SK-N-SH (cell line): ENCODE data around the gene PSMD9. TPM values are rescaled to one million over a fixed set of nuclear protein-coding genes. Genes with fewer than 3 reads are reported as not detected.

ENCODE experiments used
- CTCF ChIA-PET: fragments of 300-600, 350-600 bp; formaldehyde crosslinking; extraction: SDS; loops from one replicate; lab custom pipeline; 2021; lab: Yijun Ruan, JAX
- POLR2A ChIA-PET: fragments of 350-600 bp; sonication (Branson Sonifier 250); formaldehyde crosslinking; extraction: SDS; loops from one replicate; lab custom pipeline; 2020; ENCODE audit warnings: antibody characterized with exemption, inconsistent platforms; lab: Yijun Ruan, JAX
- DNase-seq: peaks from one replicate; pipeline ENCODE4 v3.0.0; 2012
- H2AFZ ChIP-seq: fragments of 200-600 bp; sonication (generic); 2 replicates; pipeline ENCODE4 v1.8.1; 2016; ENCODE audit warnings: antibody characterized with exemption, mild to moderate bottlenecking, low read depth
- H3F3A ChIP-seq: fragments of 200-600 bp; sonication (generic); replicated peaks from 2 replicates; pipeline ENCODE3; 2016; ENCODE audit warnings: antibody characterized with exemption, mild to moderate bottlenecking; ENCODE audit not compliant: insufficient read depth
- H3K27ac ChIP-seq, 2 experiments: fragments of 200-500 bp in 1 of 2; fragments of 200-600 bp in 1 of 2; sonication (Bioruptor generic) in 1 of 2; sonication (generic), shearing (Covaris generic) in 1 of 2; 2 replicates each; pipeline versions ENCODE4 v1.5.1 to v1.6.1; 2014 to 2016; ENCODE audit warnings: low read depth in 2 of 2, inconsistent platforms in 1 of 2, low read length in 1 of 2, mild to moderate bottlenecking in 1 of 2, mixed read lengths in 1 of 2
- H3K27me3 ChIP-seq: fragments of 200-600 bp; sonication (generic), shearing (Covaris generic); 2 replicates; pipeline ENCODE4 v1.6.1; 2016; ENCODE audit warnings: mixed run types; ENCODE audit not compliant: insufficient read depth
- H3K36me3 ChIP-seq, 2 experiments: fragments of 200-500 bp in 1 of 2; fragments of 200-600 bp in 1 of 2; sonication (Bioruptor generic) in 1 of 2; sonication (generic) in 1 of 2; replicated peaks in 1 of 2; 2 replicates each; pipeline versions ENCODE3 to v1.5.1; 2014 to 2016; ENCODE audit warnings: low read length in 1 of 2, mild to moderate bottlenecking in 1 of 2; ENCODE audit not compliant: insufficient read depth in 2 of 2, control insufficient read depth in 1 of 2
- H3K4me1 ChIP-seq, 2 experiments: fragments of 200-500 bp in 1 of 2; fragments of 200-600 bp in 1 of 2; sonication (Bioruptor generic) in 1 of 2; sonication (generic), shearing (Covaris generic) in 1 of 2; 2 replicates each; pipeline versions ENCODE4 v1.5.1 to v1.6.1; 2014 to 2016; ENCODE audit warnings: low read depth in 1 of 2, low read length in 1 of 2, mixed run types in 1 of 2; ENCODE audit not compliant: insufficient read depth in 2 of 2, control insufficient read depth in 1 of 2
- H3K4me2 ChIP-seq: fragments of 200-600 bp; sonication (generic), shearing (Covaris generic); 2 replicates; pipeline ENCODE4 v1.6.1; 2017; ENCODE audit warnings: mixed run types
- H3K4me3 ChIP-seq, 2 experiments: fragments of 200-500 bp in 1 of 2; fragments of 200-600 bp in 1 of 2; sonication (Bioruptor generic) in 1 of 2; sonication (generic), shearing (Covaris generic) in 1 of 2; 2 replicates each; pipeline versions ENCODE4 v1.5.1 to v1.8.1; 2014 to 2016; ENCODE audit warnings: low read depth in 2 of 2, inconsistent platforms in 1 of 2, low read length in 1 of 2, mild to moderate bottlenecking in 1 of 2, mixed read lengths in 1 of 2, moderate library complexity in 1 of 2
- H3K79me2 ChIP-seq: fragments of 200-600 bp; sonication (generic); 2 replicates; pipeline ENCODE4 v1.8.1; 2017; ENCODE audit warnings: mild to moderate bottlenecking; ENCODE audit not compliant: insufficient read depth
- H3K9ac ChIP-seq: fragments of 200-600 bp; sonication (generic); 2 replicates; pipeline ENCODE4 v1.6.1; 2017; ENCODE audit warnings: mixed run types
- H3K9me2 ChIP-seq: fragments of 200-600 bp; sonication (generic); 2 replicates; pipeline ENCODE4 v1.6.1; 2017; ENCODE audit warnings: mixed run types
- H3K9me3 ChIP-seq: fragments of 200-600 bp; sonication (generic); 2 replicates; pipeline ENCODE4 v1.6.1; 2017; ENCODE audit warnings: mixed run types, mild to moderate bottlenecking, moderate library complexity
- H4K20me1 ChIP-seq: fragments of 200-600 bp; sonication (generic); 2 replicates; pipeline ENCODE4 v1.6.1; 2017; ENCODE audit warnings: mild to moderate bottlenecking, mixed run types; ENCODE audit not compliant: insufficient read depth
- CHD2 ChIP-seq: fragments of 150-350 bp; IDR thresholded peaks from 2 replicates; pipeline ENCODE4 v1.6.1; 2018; ENCODE audit warnings: low read length; ENCODE audit not compliant: partially characterized antibody
- EZH2phosphoT487 ChIP-seq: fragments of 200-600 bp; sonication (generic); IDR thresholded peaks from 2 replicates; pipeline ENCODE4 v1.6.1; 2017; ENCODE audit warnings: low read depth, mixed run types, mild to moderate bottlenecking, antibody characterized with exemption, moderate library complexity, borderline replicate concordance
- FOXJ3 ChIP-seq: sonication (generic); formaldehyde crosslinking; IDR thresholded peaks from 2 replicates; pipeline ENCODE4 v1.5.1; 2020; ENCODE audit warnings: mild to moderate bottlenecking, missing genetic modification reagents
- FOXM1 ChIP-seq: IDR thresholded peaks from 2 replicates; pipeline ENCODE4 v1.4.0; 2012; ENCODE audit warnings: low read depth, mild to moderate bottlenecking
- MXI1 ChIP-seq: IDR thresholded peaks from 2 replicates; pipeline ENCODE4 v1.6.1; 2012; ENCODE audit warnings: mild to moderate bottlenecking, low read depth, low read length, improper control_type of control experiment
- NFIC ChIP-seq: IDR thresholded peaks from 2 replicates; pipeline ENCODE4 v1.4.0; 2012; ENCODE audit warnings: borderline replicate concordance
- NRF1 ChIP-seq: IDR thresholded peaks from 2 replicates; pipeline ENCODE4 v1.6.1; 2012; ENCODE audit warnings: low read depth, mild to moderate bottlenecking, low read length
- POLR2AphosphoS5 ChIP-seq: IDR thresholded peaks from 2 replicates; pipeline ENCODE4 v1.6.1; 2012; ENCODE audit warnings: low read depth, low read length
- RFX5 ChIP-seq: IDR thresholded peaks from 2 replicates; pipeline ENCODE4 v1.6.1; 2012; ENCODE audit warnings: mild to moderate bottlenecking, improper control_type of control experiment, low read length
- SMC3 ChIP-seq: IDR thresholded peaks from 2 replicates; pipeline ENCODE4 v1.6.1; 2012; ENCODE audit warnings: low read depth, low read length, improper control_type of control experiment
- YY1 ChIP-seq: IDR thresholded peaks from 2 replicates; pipeline ENCODE4 v1.4.0; 2012; ENCODE audit warnings: low read depth, mild to moderate bottlenecking
- WGBS: methylation state at CpG from one replicate; pipeline ENCODE4 v1.1.6; 2017; ENCODE audit warnings: low lambda C conversion rate; 5-methylcytosine and 5-hydroxymethylcytosine counted together
- polyA plus RNA-seq, 3 experiments: library from polyadenylated mRNA; depleted of rRNA; stranded (reverse); fragments of >200 nt; gene quantifications; 2 replicates each; pipeline ENCODE4 v1.2.3, GENCODE V29; 2012
- TF ChIP-seq, protein P1 (sequence below): IDR thresholded peaks from 2 replicates; pipeline ENCODE4 v1.6.1; 2012; ENCODE audit warnings: mild to moderate bottlenecking, low read depth, low read length, moderate library complexity
- TF ChIP-seq, protein P2 (sequence below): IDR thresholded peaks from 2 replicates; pipeline ENCODE4; 2012
- TF ChIP-seq, protein P3 (sequence below): IDR thresholded peaks from 2 replicates; pipeline ENCODE4 v1.4.0; 2012; ENCODE audit warnings: low read depth, borderline replicate concordance

Gene PSMD9
- polyA plus RNA-seq, 1 of the 3 experiments (the other 2 are of a cell fraction): 227 TPM

DNA sequence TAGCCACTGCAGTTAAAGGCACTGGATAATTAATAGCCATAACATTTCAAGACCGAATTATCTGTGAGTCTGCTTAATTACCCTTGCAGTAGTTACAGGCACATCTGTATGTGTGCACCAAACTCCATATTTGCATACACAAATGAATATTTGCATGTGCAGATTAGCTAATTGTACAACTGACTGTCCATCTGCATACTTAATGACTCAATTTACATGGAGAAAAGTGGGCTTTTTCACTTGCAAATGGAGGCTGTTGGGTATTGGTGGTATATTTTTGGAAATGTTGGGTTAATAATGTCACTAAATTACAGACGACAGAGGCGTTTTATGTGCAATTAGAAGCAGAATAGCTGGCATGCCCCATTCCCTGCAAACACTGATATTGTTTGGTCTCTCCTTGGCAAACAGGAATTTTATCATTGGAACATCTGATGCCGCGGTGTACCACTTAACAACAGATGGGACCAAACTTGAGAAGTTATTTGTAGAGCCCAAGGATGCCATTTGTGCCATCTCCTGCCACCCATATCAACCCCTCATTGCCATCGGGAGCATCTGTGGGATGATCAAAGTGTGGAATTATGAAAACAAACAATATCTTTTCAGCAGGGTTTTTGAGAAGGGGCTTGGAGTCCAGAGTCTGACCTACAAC is 69.4 kb downstream of the PSMD9 start:
- peaks cover 0 to 27% of the 10 kb centered on the region in 2 experiments for H3K36me3 ChIP-seq
- TF ChIP-seq FOXJ3 (CRISPR knock-in tag) (no peak), NRF1 (no peak), POLR2AphosphoS5 (no peak), MXI1 (no peak), SMC3 (no peak)
- TF ChIP-seq, protein P1, sequence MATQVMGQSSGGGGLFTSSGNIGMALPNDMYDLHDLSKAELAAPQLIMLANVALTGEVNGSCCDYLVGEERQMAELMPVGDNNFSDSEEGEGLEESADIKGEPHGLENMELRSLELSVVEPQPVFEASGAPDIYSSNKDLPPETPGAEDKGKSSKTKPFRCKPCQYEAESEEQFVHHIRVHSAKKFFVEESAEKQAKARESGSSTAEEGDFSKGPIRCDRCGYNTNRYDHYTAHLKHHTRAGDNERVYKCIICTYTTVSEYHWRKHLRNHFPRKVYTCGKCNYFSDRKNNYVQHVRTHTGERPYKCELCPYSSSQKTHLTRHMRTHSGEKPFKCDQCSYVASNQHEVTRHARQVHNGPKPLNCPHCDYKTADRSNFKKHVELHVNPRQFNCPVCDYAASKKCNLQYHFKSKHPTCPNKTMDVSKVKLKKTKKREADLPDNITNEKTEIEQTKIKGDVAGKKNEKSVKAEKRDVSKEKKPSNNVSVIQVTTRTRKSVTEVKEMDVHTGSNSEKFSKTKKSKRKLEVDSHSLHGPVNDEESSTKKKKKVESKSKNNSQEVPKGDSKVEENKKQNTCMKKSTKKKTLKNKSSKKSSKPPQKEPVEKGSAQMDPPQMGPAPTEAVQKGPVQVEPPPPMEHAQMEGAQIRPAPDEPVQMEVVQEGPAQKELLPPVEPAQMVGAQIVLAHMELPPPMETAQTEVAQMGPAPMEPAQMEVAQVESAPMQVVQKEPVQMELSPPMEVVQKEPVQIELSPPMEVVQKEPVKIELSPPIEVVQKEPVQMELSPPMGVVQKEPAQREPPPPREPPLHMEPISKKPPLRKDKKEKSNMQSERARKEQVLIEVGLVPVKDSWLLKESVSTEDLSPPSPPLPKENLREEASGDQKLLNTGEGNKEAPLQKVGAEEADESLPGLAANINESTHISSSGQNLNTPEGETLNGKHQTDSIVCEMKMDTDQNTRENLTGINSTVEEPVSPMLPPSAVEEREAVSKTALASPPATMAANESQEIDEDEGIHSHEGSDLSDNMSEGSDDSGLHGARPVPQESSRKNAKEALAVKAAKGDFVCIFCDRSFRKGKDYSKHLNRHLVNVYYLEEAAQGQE: no peak
- TF ChIP-seq, protein P2, sequence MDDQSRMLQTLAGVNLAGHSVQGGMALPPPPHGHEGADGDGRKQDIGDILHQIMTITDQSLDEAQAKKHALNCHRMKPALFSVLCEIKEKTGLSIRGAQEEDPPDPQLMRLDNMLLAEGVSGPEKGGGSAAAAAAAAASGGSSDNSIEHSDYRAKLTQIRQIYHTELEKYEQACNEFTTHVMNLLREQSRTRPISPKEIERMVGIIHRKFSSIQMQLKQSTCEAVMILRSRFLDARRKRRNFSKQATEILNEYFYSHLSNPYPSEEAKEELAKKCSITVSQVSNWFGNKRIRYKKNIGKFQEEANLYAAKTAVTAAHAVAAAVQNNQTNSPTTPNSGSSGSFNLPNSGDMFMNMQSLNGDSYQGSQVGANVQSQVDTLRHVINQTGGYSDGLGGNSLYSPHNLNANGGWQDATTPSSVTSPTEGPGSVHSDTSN: no peak
- no peaks in the 10 kb centered on the region for H4K20me1 ChIP-seq
- no peaks in the 10 kb centered on the region for H3K9me2 ChIP-seq
- 0 out of 2 replicates have a peak, but pooled peaks cover 5% of the 10 kb centered on the region for H3K9me3 ChIP-seq
- 0 out of 4 replicates have a peak, but pooled peaks cover 0 to 5% of the 10 kb centered on the region in 2 experiments for H3K4me1 ChIP-seq
- H3F3A ChIP-seq: peaks cover 22% of the 10 kb centered on the region
- H3K4me3 ChIP-seq: no peak overlapping the region
- no peak overlapping the region for H3K27ac ChIP-seq
- 92% methylated on average over 6 of the region's 6 CpGs for WGBS
- no peak overlapping the region for H2AFZ ChIP-seq
- POLR2A ChIA-PET: no interaction called here
- DNase-seq: no peak
- CTCF ChIA-PET: no interaction called here
- H3K9ac ChIP-seq: no peak overlapping the region
- no peaks in the 10 kb centered on the region for H3K79me2 ChIP-seq
- no peak overlapping the region for H3K4me2 ChIP-seq
- H3K27me3 ChIP-seq: no peaks in the 10 kb centered on the region

DNA sequence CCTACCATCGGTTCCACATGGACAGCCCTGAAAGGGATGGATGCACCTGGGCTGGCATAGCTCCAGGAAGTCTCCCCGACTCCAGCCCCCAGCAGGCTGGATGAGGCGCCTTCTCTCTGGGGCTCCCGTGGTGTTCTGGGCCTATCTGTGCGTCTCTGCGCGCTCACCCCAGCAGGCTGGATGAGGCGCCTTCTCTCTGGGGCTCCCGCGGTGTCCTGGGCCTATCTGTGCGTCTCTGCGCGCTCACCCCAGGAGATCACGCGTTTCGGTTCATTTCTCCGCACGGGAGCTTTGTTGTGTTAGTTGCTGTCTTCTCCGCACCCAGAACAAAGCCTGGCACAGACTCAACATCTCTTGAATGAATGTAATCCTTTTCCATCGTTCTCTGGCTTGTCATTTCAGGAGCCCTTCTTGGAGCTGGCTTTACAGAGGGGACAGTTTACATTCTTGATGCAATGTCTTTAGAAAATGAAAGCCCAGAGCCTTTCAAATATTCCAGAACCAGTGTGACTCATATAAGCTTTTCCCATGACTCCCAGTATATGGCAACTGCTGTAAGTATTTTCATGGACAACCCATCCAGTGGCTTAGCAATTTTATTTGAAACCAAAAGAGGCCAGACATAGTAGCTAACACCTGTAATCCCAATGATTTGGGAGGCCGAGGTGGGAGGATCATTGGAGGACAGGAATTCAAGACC is 70.1 kb downstream of the PSMD9 start:
- Histone ChIP-seq H2AFZ (no peak overlapping the region), H3K9me2 (no peaks in the 10 kb centered on the region), H3K27me3 (no peaks in the 10 kb centered on the region), H3K4me2 (no peak overlapping the region), H3K27ac (0 out of 4 replicates have a peak overlapping the region, but pooled peaks of 1 of the 2 experiments have one; percentile 7), H3K4me3 (no peak overlapping the region), H3K9ac (no peak overlapping the region), H3K36me3 (peaks cover 0 to 20% of the 10 kb centered on the region in 2 experiments), H3F3A (peaks cover 22% of the 10 kb centered on the region), H3K79me2 (no peaks in the 10 kb centered on the region), H3K4me1 (peaks cover 0 to 10% of the 10 kb centered on the region in 2 experiments; a peak in 2 of 4 replicates), H4K20me1 (no peaks in the 10 kb centered on the region), H3K9me3 (no peaks in the 10 kb centered on the region)
- TF ChIP-seq FOXJ3 (CRISPR knock-in tag) (no peak), NFIC (no peak), YY1 (no peak), NRF1 (no peak), EZH2phosphoT487 (no peak), FOXM1 (no peak), RFX5 (no peak), CHD2 (no peak)
- TF ChIP-seq, protein P3, sequence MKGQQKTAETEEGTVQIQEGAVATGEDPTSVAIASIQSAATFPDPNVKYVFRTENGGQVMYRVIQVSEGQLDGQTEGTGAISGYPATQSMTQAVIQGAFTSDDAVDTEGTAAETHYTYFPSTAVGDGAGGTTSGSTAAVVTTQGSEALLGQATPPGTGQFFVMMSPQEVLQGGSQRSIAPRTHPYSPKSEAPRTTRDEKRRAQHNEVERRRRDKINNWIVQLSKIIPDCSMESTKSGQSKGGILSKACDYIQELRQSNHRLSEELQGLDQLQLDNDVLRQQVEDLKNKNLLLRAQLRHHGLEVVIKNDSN: no peak
- ChIA-PET POLR2A (no interaction called here), CTCF (interaction anchor here (0.7 kb wide), 1 partner anchor 12 kb away, joined by 3 read pairs; no protein-coding TSS in a partner anchor)
- 91% methylated on average over 21 of the region's 21 CpGs for WGBS
- DNase-seq: no peak
